Osteocyte (in vitro differentiated cells): Measurements from ENCODE around the gene MALRD1. TPM values are rescaled to one million over a fixed set of nuclear protein-coding genes. Genes with fewer than 3 reads are reported as not detected.

Experiments
- DNase-seq: peaks from one replicate; pipeline ENCODE4 v3.0.0; 2021; ENCODE audit warnings: mixed read lengths; ENCODE audit not compliant: unreplicated experiment; ENCODE audit errors: extremely low spot score
- H3K27ac Mint-ChIP-seq: one replicate; pipeline ENCODE4 v1.8.0; 2021; ENCODE audit warnings: mild to moderate bottlenecking, mixed read lengths; ENCODE audit not compliant: unreplicated experiment
- H3K27me3 Mint-ChIP-seq: one replicate; pipeline ENCODE4 v1.8.0; 2021; ENCODE audit warnings: mixed read lengths; ENCODE audit not compliant: unreplicated experiment
- H3K36me3 Mint-ChIP-seq: one replicate; pipeline ENCODE4 v1.8.0; 2021; ENCODE audit warnings: mixed read lengths; ENCODE audit not compliant: unreplicated experiment
- H3K4me1 Mint-ChIP-seq: one replicate; pipeline ENCODE4 v1.8.0; 2021; ENCODE audit warnings: mixed read lengths; ENCODE audit not compliant: unreplicated experiment
- H3K4me3 Mint-ChIP-seq: one replicate; pipeline ENCODE4 v1.8.0; 2021; ENCODE audit warnings: mild to moderate bottlenecking, moderate library complexity, mixed read lengths; ENCODE audit not compliant: unreplicated experiment
- H3K9me3 Mint-ChIP-seq: one replicate; pipeline ENCODE4 v1.8.0; 2021; ENCODE audit warnings: mixed read lengths; ENCODE audit not compliant: unreplicated experiment
- total RNA-seq: library from RNA; stranded (reverse); gene quantifications from 2 replicates; pipeline ENCODE4 v1.2.1, GENCODE V29; 2021
- TF ChIP-seq, protein P1 (sequence below): fragments of 200-600 bp; sonication (generic); IDR thresholded peaks from 2 replicates; pipeline ENCODE4 v1.5.0; 2021; ENCODE audit warnings: antibody characterized with exemption, mild to moderate bottlenecking, moderate library complexity

MALRD1 gene
- total RNA-seq, 1 donor from 2014 or later, result 0.56 TPM

- Mint-ChIP-seq H3K4me1 (no peaks in the 10 kb centered on the region), H3K27me3 (no peaks in the 10 kb centered on the region), H3K9me3 (no peaks in the 10 kb centered on the region), H3K4me3 (no peak overlapping the region), H3K27ac (no peak overlapping the region), H3K36me3 (no peaks in the 10 kb centered on the region)
- no peak for DNase-seq
- TF ChIP-seq, protein P1, sequence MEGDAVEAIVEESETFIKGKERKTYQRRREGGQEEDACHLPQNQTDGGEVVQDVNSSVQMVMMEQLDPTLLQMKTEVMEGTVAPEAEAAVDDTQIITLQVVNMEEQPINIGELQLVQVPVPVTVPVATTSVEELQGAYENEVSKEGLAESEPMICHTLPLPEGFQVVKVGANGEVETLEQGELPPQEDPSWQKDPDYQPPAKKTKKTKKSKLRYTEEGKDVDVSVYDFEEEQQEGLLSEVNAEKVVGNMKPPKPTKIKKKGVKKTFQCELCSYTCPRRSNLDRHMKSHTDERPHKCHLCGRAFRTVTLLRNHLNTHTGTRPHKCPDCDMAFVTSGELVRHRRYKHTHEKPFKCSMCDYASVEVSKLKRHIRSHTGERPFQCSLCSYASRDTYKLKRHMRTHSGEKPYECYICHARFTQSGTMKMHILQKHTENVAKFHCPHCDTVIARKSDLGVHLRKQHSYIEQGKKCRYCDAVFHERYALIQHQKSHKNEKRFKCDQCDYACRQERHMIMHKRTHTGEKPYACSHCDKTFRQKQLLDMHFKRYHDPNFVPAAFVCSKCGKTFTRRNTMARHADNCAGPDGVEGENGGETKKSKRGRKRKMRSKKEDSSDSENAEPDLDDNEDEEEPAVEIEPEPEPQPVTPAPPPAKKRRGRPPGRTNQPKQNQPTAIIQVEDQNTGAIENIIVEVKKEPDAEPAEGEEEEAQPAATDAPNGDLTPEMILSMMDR, result no peak
These were observed 558.4 kb downstream of the MALRD1 start for GRCh38 chr10:19606968-19607367.

DNA sequence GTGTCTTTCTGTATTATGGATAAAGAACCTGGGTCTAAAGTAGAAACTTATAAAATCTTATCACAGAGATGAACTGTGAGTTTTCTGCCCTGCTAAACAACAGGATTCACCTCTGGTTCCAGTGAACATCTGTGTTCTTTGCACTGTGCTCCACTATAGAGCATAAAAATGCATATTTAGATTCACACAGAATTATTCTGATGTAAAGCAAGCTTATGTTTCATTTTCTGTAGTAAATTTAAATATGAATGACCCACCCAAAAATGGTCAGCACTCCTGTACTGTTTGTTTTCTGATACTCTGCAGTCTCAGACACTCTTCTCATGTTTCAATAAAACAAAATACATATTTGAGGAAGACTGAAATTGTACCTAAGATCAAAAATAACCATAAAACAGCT, 563.2 kb downstream of the MALRD1 start:
- no peak overlapping the region for H3K27ac Mint-ChIP-seq
- no peak overlapping the region for H3K4me3 Mint-ChIP-seq
- H3K9me3 Mint-ChIP-seq, result no peaks in the 10 kb centered on the region
- no peak for DNase-seq
- H3K4me1 Mint-ChIP-seq, result no peaks in the 10 kb centered on the region
- TF ChIP-seq, protein P1, result no peak
- H3K27me3 Mint-ChIP-seq, result peaks cover under 1% of the 10 kb centered on the region
- no peaks in the 10 kb centered on the region for H3K36me3 Mint-ChIP-seq

DNA sequence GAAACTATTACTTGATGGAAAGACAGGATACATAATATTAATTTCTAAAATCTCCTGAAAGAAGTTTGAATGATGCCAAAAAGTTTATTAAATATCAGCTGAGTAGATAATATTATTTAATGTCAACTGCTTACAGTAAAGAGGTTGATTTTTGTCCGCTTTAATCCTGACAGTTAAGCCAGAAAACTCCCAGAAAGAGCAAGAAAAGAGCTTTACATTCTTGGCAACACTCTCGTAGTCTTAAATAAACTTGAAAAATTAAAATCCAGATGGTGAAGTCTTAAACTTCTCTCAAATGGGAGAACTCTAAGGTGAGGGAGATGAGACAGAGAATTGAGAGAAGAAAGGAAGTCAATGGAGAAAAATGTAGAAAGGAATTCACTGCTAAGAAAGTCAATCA, 568.4 kb downstream of the MALRD1 start:
- Mint-ChIP-seq H3K4me1 (no peaks in the 10 kb centered on the region), H3K9me3 (no peaks in the 10 kb centered on the region), H3K27ac (no peak overlapping the region), H3K27me3 (peaks cover 13% of the 10 kb centered on the region), H3K36me3 (no peaks in the 10 kb centered on the region), H3K4me3 (no peak overlapping the region)
- no peak for DNase-seq
- TF ChIP-seq, protein P1, result no peak

DNA sequence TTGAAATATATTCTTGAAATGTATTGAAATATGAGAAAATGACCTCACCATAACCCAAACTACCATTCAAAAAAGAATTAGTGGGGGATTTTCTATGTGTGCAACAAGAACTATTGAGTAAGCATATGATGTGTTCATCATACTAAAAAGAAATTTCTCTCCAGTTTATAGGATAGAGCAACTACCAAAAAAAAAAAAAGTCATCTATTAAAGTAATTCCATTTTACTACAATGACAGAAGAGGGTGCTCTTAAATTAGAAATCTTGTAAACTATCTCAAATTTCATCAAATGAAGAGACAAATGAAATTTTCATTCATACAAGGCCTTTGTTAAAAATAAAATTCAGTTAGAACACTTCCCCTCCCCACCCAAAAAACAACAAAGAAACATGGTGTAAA, 572.2 kb downstream of the MALRD1 start:
- Mint-ChIP-seq H3K27me3 (peaks cover 13% of the 10 kb centered on the region), H3K4me3 (no peak overlapping the region), H3K4me1 (no peaks in the 10 kb centered on the region), H3K36me3 (no peaks in the 10 kb centered on the region), H3K27ac (no peak overlapping the region), H3K9me3 (no peaks in the 10 kb centered on the region)
- TF ChIP-seq, protein P1, result peak; percentile 55
- no peak for DNase-seq

GRCh38 chr10:19623321-19623720, 574.7 kb downstream of the MALRD1 start:
- H3K4me1 Mint-ChIP-seq, result peaks cover 1% of the 10 kb centered on the region
- TF ChIP-seq, protein P1, result no peak
- H3K4me3 Mint-ChIP-seq, result no peak overlapping the region
- DNase-seq, result no peak
- no peak overlapping the region for H3K27ac Mint-ChIP-seq
- H3K9me3 Mint-ChIP-seq, result no peaks in the 10 kb centered on the region
- peaks cover 5% of the 10 kb centered on the region for H3K27me3 Mint-ChIP-seq
- no peaks in the 10 kb centered on the region for H3K36me3 Mint-ChIP-seq
